Testis (tissue), 2 donors: ENCODE measurements around the gene CADM1.

Experiments used
- POLR2A ChIP-seq: fragments of 450-650 bp; IDR thresholded peaks from one replicate; pipeline ENCODE4 v1.6.1; 2017; ENCODE audit warnings: antibody characterized with exemption, mild to moderate bottlenecking, moderate library complexity
- TF ChIP-seq, protein P1 (sequence below), 3 experiments: fragments of 450-650 bp in 2 of 3; fragments of 200-600 bp in 1 of 3; sonication (generic) in 1 of 3; IDR thresholded peaks; one replicate each; pipeline ENCODE4 v1.5.1; 2016 to 2019; ENCODE audit warnings: antibody characterized with exemption in 3 of 3, mild to moderate bottlenecking in 2 of 3, moderate library complexity in 1 of 3

DNA sequence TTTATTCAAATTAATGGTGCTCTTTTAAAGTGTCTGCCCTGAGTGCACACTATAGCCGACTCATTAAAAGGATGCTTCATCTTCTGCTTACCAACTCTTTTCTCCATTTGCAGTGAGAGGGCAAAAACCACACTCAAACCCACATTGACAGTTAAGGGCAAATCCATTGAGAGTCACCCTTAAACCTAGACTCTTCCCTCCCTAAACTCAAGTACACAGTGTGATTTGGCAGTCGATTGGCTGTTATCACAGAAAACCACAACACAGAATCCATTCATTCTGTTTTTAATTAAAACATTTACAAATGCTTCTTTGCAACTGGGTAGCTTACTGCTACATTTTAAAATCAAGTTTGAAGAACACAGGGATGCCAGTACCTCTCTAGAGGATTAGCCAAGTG is 120.0 kb downstream of the CADM1 start:
- TF ChIP-seq, protein P1, sequence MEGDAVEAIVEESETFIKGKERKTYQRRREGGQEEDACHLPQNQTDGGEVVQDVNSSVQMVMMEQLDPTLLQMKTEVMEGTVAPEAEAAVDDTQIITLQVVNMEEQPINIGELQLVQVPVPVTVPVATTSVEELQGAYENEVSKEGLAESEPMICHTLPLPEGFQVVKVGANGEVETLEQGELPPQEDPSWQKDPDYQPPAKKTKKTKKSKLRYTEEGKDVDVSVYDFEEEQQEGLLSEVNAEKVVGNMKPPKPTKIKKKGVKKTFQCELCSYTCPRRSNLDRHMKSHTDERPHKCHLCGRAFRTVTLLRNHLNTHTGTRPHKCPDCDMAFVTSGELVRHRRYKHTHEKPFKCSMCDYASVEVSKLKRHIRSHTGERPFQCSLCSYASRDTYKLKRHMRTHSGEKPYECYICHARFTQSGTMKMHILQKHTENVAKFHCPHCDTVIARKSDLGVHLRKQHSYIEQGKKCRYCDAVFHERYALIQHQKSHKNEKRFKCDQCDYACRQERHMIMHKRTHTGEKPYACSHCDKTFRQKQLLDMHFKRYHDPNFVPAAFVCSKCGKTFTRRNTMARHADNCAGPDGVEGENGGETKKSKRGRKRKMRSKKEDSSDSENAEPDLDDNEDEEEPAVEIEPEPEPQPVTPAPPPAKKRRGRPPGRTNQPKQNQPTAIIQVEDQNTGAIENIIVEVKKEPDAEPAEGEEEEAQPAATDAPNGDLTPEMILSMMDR (IDR thresholded peaks at IDR 0.05), result no peak
- no peak for TF ChIP-seq POLR2A
